Type B pancreatic cell (in vitro differentiated cells): ENCODE results near the gene PRKG1. TPM values are rescaled to one million over a fixed set of nuclear protein-coding genes. Genes with fewer than 3 reads are reported as not detected.

Experiments
- DNase-seq: peaks from one replicate; pipeline ENCODE4 v3.0.0; 2021; ENCODE audit warnings: mixed read lengths; ENCODE audit not compliant: unreplicated experiment; ENCODE audit errors: extremely low spot score
- H3K27ac Mint-ChIP-seq: 2 replicates; pipeline ENCODE4 v1.8.0; 2021; ENCODE audit warnings: mild to moderate bottlenecking, mixed read lengths
- H3K27me3 Mint-ChIP-seq: 2 replicates; pipeline ENCODE4 v1.8.0; 2021; ENCODE audit warnings: mixed read lengths
- H3K36me3 Mint-ChIP-seq: 2 replicates; pipeline ENCODE4 v1.8.0; 2021; ENCODE audit warnings: mixed read lengths
- H3K4me1 Mint-ChIP-seq: one replicate; pipeline ENCODE4 v1.8.0; 2021; ENCODE audit warnings: mixed read lengths; ENCODE audit not compliant: unreplicated experiment
- H3K4me3 Mint-ChIP-seq: 2 replicates; pipeline ENCODE4 v1.8.0; 2021; ENCODE audit warnings: mild to moderate bottlenecking, mixed read lengths
- H3K9me3 Mint-ChIP-seq: 2 replicates; pipeline ENCODE4 v1.8.0; 2021; ENCODE audit warnings: mixed read lengths
- CTCF ChIP-seq: fragments of 200-600 bp; sonication (generic); conservative IDR thresholded peaks from 2 replicates; pipeline ENCODE4 v1.5.0; 2021; ENCODE audit warnings: antibody characterized with exemption, mild to moderate bottlenecking
- total RNA-seq: library from RNA; stranded (reverse); gene quantifications from 2 replicates; pipeline ENCODE4 v1.2.1, GENCODE V29; 2021; ENCODE audit warnings: low replicate concordance

PRKG1 gene
- total RNA-seq, 1 donor from 2014 or later = 12.3 TPM

- no peak overlapping the region for H3K27ac Mint-ChIP-seq
These were observed 658.8 kb downstream of the PRKG1 start for GRCh38 chr10:51733057-51733456.

GRCh38 chr10:51743146-51743545, 668.9 kb downstream of the PRKG1 start:
- no peaks in the 10 kb centered on the region for H3K4me1 Mint-ChIP-seq
- H3K27ac Mint-ChIP-seq = no peak overlapping the region
- H3K9me3 Mint-ChIP-seq = no peaks in the 10 kb centered on the region
- no peaks in the 10 kb centered on the region for H3K36me3 Mint-ChIP-seq
- no peak overlapping the region for H3K4me3 Mint-ChIP-seq
- DNase-seq = no peak
- no peaks in the 10 kb centered on the region for H3K27me3 Mint-ChIP-seq
- no peak for TF ChIP-seq CTCF

More at GRCh38 chr10:51733057-51733456, 658.8 kb downstream of the PRKG1 start:
- no peak for DNase-seq
- TF ChIP-seq CTCF = no peak
- peaks cover 4% of the 10 kb centered on the region for H3K27me3 Mint-ChIP-seq
- H3K4me1 Mint-ChIP-seq = peaks cover 9% of the 10 kb centered on the region
- H3K36me3 Mint-ChIP-seq = no peaks in the 10 kb centered on the region
- H3K4me3 Mint-ChIP-seq = no peak overlapping the region
- no peaks in the 10 kb centered on the region for H3K9me3 Mint-ChIP-seq

GRCh38 chr10:51744235-51745000, 670.1 kb downstream of the PRKG1 start:
- Mint-ChIP-seq H3K36me3 (no peaks in the 10 kb centered on the region), H3K27me3 (no peaks in the 10 kb centered on the region), H3K27ac (no peak overlapping the region), H3K9me3 (no peaks in the 10 kb centered on the region), H3K4me1 (no peaks in the 10 kb centered on the region), H3K4me3 (no peak overlapping the region)
- no peak for DNase-seq
- no peak for TF ChIP-seq CTCF

DNA sequence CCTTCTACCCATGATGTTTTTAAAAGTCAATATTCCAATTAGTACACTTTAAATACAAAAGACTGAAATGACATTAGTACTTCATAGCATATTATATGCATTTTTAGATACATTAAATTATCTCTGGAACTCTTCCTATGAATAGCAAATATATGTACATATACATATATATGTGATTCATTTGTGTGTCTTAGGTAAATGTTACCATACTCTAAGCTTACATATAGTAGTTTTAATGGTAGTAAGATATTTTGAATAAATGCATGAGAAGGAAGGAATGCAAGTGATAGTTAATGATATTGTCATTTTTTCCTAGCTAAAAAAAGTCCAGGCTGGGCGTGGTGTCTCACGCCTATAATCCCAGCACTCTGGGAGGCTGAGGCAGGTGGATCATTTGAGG, 671.1 kb downstream of the PRKG1 start:
- no peaks in the 10 kb centered on the region for H3K36me3 Mint-ChIP-seq

GRCh38 chr10:51747216-51747615, 672.9 kb downstream of the PRKG1 start:
- H3K4me3 Mint-ChIP-seq = no peak overlapping the region
- H3K4me1 Mint-ChIP-seq = no peaks in the 10 kb centered on the region
- no peak for DNase-seq
- H3K36me3 Mint-ChIP-seq = no peaks in the 10 kb centered on the region
- H3K27ac Mint-ChIP-seq = no peak overlapping the region
- no peaks in the 10 kb centered on the region for H3K9me3 Mint-ChIP-seq
- H3K27me3 Mint-ChIP-seq = no peaks in the 10 kb centered on the region
- TF ChIP-seq CTCF = no peak

More for the DNA sequence above, 671.1 kb downstream of the PRKG1 start:
- no peak for DNase-seq
- TF ChIP-seq CTCF = no peak
- no peak overlapping the region for H3K4me3 Mint-ChIP-seq
- H3K27ac Mint-ChIP-seq = no peak overlapping the region
- no peaks in the 10 kb centered on the region for H3K4me1 Mint-ChIP-seq
- no peaks in the 10 kb centered on the region for H3K27me3 Mint-ChIP-seq
- H3K9me3 Mint-ChIP-seq = no peaks in the 10 kb centered on the region
